Gastrocnemius medialis (tissue), 4 donors: ENCODE data around the gene EAF2.

Experiments used
- CTCF ChIP-seq, 5 experiments: fragments of 450-650 bp in 3 of 5; fragments of 200-600 bp in 2 of 5; sonication (generic) in 2 of 5; IDR thresholded peaks in 4 of 5; conservative IDR thresholded peaks in 1 of 5; 1 replicate in 4 of 5; 2 replicates in 1 of 5; pipeline ENCODE4 v1.5.1; 2016 to 2019; ENCODE audit warnings: antibody characterized with exemption in 5 of 5, mild to moderate bottlenecking in 3 of 5, moderate library complexity in 3 of 5
- POLR2A ChIP-seq, 2 donors: fragments of 450-650 bp; IDR thresholded peaks; one replicate each; pipeline ENCODE4 v1.6.1; 2017; ENCODE audit warnings: antibody characterized with exemption in 2 of 2, mild to moderate bottlenecking in 2 of 2, moderate library complexity in 2 of 2

GRCh38 chr3:121822973-121823372, 12.0 kb upstream of the EAF2 start:
- TF ChIP-seq CTCF (IDR thresholded peaks at IDR 0.05 in 4 of 5, conservative IDR thresholded peaks at IDR 0.05 in 1 of 5): no peak
- no peak for TF ChIP-seq POLR2A (IDR thresholded peaks at IDR 0.05)
